GM19468 (cell line): ENCODE measurements around the gene SHANK2.

Source experiments
- ATAC-seq: cut with Tn5 transposase; IDR thresholded peaks from one replicate; pipeline ENCODE4 v1.9.1; 2021; ENCODE audit warnings: mild to moderate bottlenecking, moderate library complexity, moderate number of reproducible peaks; ENCODE audit not compliant: unreplicated experiment; ENCODE audit errors: extremely low read depth

The SHANK2 gene

GRCh38 chr11:71252269-71252769, at the start of gene SHANK2:
Gene SHANK2, minus strand, starts transcription at chr11:71252577. Its CDS starts 105,251 bp downstream, at chr11:71147326.
- ATAC-seq, result no peak

DNA sequence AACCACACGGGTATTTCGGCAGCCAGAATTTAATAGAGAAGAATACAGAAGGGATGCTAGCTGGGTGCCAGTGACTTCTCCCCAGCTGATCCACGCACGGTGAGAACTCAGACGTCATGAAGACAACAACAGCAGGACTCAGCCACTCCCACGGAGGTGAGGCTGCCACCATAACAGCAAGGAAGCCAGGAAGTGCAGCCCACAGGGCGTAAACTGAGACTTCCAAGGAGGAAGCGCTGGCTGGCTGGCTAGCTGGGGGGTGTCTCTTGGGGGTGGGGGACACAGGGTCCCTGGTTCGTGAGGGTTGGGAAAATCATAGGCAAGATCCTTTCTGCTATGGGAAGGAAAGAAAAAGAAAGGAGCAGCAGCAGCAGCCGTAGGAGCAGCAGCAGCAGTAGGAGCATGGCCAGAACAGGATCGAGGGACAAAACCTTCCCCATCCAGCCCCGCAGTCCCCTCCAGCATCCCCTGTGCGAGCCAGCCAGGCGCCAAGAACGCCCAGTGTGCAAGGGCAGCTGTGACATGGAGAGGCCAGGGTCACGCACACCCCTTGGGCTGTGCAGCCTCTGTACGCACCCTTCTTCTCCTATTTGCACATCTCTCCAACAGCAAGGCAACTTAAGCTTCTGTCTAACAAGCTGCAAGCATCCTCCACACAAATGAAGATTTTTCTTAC, 49.6 kb upstream of the SHANK2 start:
- ATAC-seq, result no peak

GRCh38 chr11:71301046-71301857, 48.9 kb upstream of the SHANK2 start:
- no peak for ATAC-seq

DNA sequence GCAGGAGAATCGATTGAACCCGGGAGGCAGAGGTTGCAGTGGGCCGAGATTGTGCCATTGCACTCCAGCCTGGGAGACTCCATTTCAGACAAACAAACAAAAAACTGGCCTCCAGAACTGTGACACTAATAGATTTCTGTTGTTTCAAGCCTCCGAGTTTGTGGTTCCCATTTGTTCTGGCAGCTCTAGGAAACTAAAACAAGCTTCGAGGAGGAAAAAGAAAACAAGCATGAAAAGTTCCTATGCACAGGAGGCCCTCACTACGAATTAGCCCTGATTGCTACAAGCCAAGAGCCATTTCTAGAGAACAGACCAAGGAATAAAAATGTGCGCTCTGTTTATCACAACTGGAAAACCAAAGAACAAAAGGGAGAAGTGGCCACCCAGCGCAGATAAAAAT, 47.8 kb upstream of the SHANK2 start:
- no peak for ATAC-seq

DNA sequence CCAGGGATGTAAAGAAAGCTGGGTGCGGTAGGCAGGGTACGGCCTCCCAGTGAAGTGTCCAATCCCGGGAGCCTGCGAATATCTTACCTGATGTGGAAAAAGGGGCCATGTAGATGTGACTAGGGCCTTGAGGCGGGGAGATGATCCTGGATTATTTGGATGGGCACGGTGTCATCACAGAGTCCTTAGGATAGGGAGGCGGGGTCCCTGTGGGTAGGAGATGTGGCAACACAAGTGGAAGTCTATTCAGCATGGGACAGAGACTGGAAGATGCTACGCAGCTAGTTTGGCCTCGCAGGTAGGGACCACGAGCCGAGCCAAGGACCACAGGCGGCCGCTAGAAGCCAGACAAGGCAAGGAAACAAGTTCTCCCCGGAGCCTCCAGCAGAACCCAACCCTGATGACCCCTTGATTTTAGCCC, 46.4 kb upstream of the SHANK2 start:
- no peak for ATAC-seq

DNA sequence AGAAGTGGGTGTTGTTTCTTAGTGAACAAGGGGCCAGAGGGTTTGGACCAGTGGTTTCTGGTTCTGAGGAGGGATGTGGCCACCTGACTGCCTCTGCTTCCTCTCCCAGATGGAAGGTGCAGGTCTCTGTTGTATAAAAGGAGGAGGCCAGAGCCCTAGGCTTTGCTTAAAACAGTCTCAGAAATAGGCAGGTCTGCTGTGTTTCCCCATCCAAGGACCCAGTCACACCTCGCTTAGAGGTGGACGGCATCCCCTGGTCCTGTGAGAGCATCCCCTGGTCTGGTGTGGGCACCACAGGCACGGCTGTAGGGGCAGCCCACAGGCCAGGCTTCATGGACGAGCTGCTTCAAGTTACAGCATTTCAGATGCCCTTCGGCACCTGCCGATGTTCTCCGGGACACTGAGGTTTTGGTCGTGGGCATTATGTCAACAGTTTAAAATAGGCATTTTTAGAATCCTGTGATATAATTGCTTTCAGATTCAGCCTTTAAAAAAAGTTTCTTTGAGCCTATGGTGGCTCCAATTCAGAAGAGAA, 45.7 kb upstream of the SHANK2 start:
- ATAC-seq, result no peak

GRCh38 chr11:71294846-71295600, 42.6 kb upstream of the SHANK2 start:
- no peak for ATAC-seq

DNA sequence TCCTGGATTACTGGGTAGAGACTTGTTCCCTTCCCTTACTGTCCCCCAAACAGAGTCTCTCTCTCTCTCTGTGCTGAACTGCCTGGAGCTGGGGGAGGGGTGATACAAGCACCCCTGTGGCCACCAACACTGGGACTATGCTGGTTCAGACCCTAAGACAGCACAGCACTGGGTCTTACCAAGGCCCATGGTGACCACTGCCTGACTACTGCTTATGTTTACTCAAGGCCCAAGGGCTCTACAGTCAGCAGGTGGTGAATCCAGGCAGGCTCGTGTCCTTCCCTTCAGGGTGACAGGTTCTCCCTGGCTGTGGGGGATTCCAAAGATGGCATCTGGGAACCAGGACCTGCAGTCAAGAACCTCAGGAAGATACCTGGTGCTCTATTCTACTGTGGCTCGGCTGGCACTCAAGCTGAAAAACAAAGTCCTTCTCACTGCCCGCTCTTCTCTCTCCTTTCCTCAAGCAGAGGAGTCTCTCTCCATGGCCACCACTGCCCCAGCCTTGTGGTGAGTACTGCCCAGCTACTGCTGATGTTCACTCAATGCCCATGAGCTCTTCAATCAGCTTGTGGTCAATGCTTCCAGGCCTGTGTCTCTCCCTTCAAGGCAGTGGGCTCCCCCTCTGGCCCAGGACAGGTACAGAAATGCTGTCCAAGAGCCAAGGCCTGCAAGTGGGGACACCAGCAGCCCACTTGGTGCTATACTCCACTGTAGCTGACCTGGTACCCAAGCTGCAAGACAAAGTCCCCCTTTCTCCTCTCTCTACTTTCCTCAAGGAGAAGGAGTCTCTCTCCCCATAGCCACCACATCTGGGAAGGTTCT, 41.8 kb upstream of the SHANK2 start:
- ATAC-seq, result no peak

GRCh38 chr11:71286701-71287643, 34.6 kb upstream of the SHANK2 start:
- ATAC-seq, result no peak

DNA sequence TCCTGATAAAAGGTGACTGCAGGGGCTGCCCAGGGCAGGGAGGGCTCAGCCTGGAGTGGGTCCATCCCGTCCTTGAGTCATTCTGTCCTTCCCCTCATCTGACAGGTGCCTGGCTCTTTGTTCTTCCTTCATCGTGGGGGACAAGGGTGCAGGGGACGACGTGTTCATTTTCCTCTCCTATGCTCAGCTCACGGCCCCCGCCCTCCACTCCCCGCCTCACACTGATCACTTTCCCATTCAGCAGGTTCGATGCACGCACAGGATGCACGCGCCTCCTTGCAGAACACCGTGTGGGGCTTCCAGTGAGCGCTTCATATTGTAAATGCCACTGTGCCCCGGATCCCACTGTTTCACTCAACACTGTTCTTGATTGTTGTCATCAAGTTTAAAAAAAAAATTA, 32.7 kb upstream of the SHANK2 start:
- ATAC-seq, result no peak

DNA sequence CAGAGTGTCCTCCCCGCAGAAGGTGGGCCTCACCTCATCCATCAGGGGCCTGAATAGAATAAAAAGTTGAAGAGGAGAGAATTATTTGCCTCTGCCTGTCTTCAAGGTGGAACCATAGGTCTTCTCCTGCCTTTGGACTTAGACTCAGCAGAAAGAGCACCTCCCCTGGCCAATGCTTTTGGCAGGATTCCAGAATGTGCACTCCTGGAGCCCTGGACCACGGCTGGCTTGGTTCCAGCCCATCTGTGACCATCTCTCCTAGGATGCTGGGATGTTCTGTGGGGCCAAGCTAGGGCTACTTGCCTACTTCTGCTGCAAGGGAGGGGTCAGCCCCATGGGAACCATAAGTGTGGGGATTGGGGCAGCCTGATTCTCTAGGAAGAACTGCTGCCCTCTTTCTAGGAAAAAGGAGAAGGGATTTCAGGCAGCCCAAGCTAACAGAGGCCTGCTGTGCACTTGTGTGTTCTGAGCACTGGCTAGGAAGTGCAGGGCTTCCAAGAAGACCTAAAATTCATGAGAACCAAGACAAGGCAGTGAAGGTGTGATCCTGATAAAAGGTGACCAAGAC, 32.2 kb upstream of the SHANK2 start:
- no peak for ATAC-seq

DNA sequence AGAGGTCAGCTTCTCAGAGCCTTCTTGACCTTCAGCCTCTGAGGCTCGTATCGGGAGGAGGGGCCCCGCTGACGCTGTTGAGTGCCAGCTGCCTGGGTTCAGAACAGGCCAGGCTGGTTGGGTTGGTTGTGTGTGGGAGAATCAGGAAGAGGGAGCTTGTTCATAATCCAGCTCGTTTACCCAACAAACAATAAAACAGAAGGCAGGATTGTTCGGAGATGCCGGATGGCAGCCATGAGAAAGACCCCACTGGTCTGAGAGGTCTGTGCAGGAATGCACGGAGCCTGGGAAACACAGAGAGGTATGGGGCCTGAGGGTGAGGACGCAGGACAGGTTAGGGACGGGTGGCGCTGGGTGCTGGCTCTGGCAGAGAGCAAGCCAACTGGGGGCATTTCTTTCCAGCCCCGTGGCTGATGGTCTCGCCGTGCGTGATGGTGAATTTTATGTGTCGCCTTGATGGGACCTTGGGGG, 31.6 kb upstream of the SHANK2 start:
- no peak for ATAC-seq

GRCh38 chr11:71282581-71283351, 30.4 kb upstream of the SHANK2 start:
- ATAC-seq, result no peak

GRCh38 chr11:71281831-71282230, 29.5 kb upstream of the SHANK2 start:
- ATAC-seq, result no peak

GRCh38 chr11:71281204-71281603, 28.8 kb upstream of the SHANK2 start:
- no peak for ATAC-seq

DNA sequence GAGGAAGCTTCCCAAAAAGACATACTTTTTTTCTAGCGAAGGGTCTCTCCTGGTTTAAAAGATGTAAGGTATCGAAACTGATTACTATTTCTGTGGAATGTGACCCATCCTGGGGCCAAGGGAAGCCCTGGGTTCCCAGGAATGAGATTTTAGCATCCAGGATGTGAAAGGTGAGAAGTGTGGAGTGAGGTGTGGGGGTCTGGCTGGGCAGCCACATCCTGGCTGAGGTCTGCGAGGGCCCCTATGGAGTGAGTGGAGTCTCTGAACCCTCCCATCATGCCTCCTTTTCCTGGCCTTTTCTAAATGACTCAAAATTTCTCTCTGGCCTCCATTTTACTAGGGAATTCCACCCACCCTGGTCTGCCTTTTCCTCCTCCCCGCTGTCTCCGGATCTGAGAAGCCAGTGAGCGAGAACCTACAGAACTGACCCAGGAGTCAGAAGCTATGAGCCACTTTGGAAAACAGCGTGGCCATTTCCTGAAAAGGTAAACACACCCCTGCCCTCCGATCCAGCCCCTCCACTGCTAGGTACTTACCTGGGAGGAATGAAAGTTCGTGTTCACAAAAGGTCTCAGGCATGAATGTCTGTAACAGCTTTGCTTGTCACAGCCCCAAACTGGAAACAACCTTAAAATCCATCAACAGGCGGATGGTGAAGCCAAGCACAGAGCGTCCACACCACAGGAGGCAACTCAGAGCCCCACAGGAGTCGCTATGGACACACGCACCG, 27.7 kb upstream of the SHANK2 start:
- no peak for ATAC-seq

GRCh38 chr11:71272161-71272560, 19.8 kb upstream of the SHANK2 start:
- ATAC-seq, result no peak
